ENCODE data around the gene RAE1. TPM values are rescaled to one million over a fixed set of nuclear protein-coding genes. Genes with fewer than 3 reads are reported as not detected.

RAE1 gene
- total RNA-seq, 6 experiments from 2014 or later, result 8.6 to 22.1 (median 11.1) TPM

GRCh38 chr20:57319584-57319983 lies 31.5 kb upstream of the RAE1 start:
- 56% methylated on average over 3 of the region's 4 CpGs for WGBS (ENCODE audit: insufficient coverage, low coverage, low lambda C conversion rate, missing lambda C conversion rate)
- DNase-seq, result no peak
- Histone ChIP-seq H3K4me1 (no peaks in the 10 kb centered on the region), H3K4me3 (no peak overlapping the region), H3K27me3 (no peaks in the 10 kb centered on the region), H3K36me3 (no peaks in the 10 kb centered on the region), H3K27ac (no peak overlapping the region), H3K9me3 (no peaks in the 10 kb centered on the region)
- TF ChIP-seq CTCF (IDR thresholded peaks at IDR 0.05) (no peak), POLR2A (IDR thresholded peaks at IDR 0.05) (no peak)
- ATAC-seq, result no peak
- intact Hi-C loops (cut with DNase I), result no loop called here

- no peaks in the 10 kb centered on the region for H3K36me3 ChIP-seq
- no peaks in the 10 kb centered on the region for H3K27me3 ChIP-seq
- no peaks in the 10 kb centered on the region for H3K4me1 ChIP-seq
- no peak overlapping the region for H3K27ac ChIP-seq
- ATAC-seq, result no peak
- DNase-seq, result no peak
- intact Hi-C loops (cut with DNase I), result no loop called here
- TF ChIP-seq POLR2A (IDR thresholded peaks at IDR 0.05), result no peak
- TF ChIP-seq CTCF (IDR thresholded peaks at IDR 0.05), result no peak
- H3K9me3 ChIP-seq, result no peaks in the 10 kb centered on the region
- no peak overlapping the region for H3K4me3 ChIP-seq
- 73% methylated on average over 3 of the region's 3 CpGs for WGBS (ENCODE audit: insufficient coverage, low coverage, low lambda C conversion rate, missing lambda C conversion rate)
These were observed 30.7 kb upstream of the RAE1 start for GRCh38 chr20:57320358-57320757.

GRCh38 chr20:57321142-57321541 lies 29.9 kb upstream of the RAE1 start:
- DNase-seq (no peak), ATAC-seq (no peak)
- no peaks in the 10 kb centered on the region for H3K36me3 ChIP-seq
- H3K4me3 ChIP-seq, result no peak overlapping the region
- intact Hi-C loops (cut with DNase I), result no loop called here
- TF ChIP-seq CTCF (IDR thresholded peaks at IDR 0.05), result no peak
- TF ChIP-seq POLR2A (IDR thresholded peaks at IDR 0.05), result no peak
- no peaks in the 10 kb centered on the region for H3K4me1 ChIP-seq
- no peak overlapping the region for H3K27ac ChIP-seq
- no peaks in the 10 kb centered on the region for H3K9me3 ChIP-seq
- H3K27me3 ChIP-seq, result no peaks in the 10 kb centered on the region
- 72% methylated on average over 2 of the region's 2 CpGs for WGBS (ENCODE audit: insufficient coverage, low coverage, low lambda C conversion rate, missing lambda C conversion rate)

- no peaks in the 10 kb centered on the region for H3K27me3 ChIP-seq
These were observed 28.6 kb upstream of the RAE1 start for GRCh38 chr20:57322476-57322875.

More at GRCh38 chr20:57322476-57322875, 28.6 kb upstream of the RAE1 start:
- Histone ChIP-seq H3K36me3 (no peaks in the 10 kb centered on the region), H3K9me3 (no peaks in the 10 kb centered on the region), H3K4me1 (no peaks in the 10 kb centered on the region), H3K27ac (no peak overlapping the region), H3K4me3 (no peak overlapping the region)
- no peak for TF ChIP-seq POLR2A (IDR thresholded peaks at IDR 0.05)
- TF ChIP-seq CTCF (IDR thresholded peaks at IDR 0.05), result no peak
- no peak for ATAC-seq
- no peak for DNase-seq
- intact Hi-C loops (cut with DNase I), result no loop called here
- whole genome bisulfite sequencing (ENCODE audit: insufficient coverage, low coverage, low lambda C conversion rate, missing lambda C conversion rate), result 37% methylated on average over 2 of the region's 2 CpGs

Measured in right lobe of liver (tissue), 6 donors.